Gastroesophageal sphincter (tissue), 3 donors: Measurements from ENCODE around the gene RBM14.

Source experiments
- EP300 ChIP-seq: sonication (generic); formaldehyde crosslinking; IDR thresholded peaks from one replicate; pipeline ENCODE4 v1.6.1; 2017; ENCODE audit warnings: antibody characterized with exemption, mild to moderate bottlenecking
- POLR2A ChIP-seq, 2 donors: fragments of 450-650 bp; IDR thresholded peaks; one replicate each; pipeline ENCODE4 v1.6.1; 2017; ENCODE audit warnings: antibody characterized with exemption in 2 of 2, mild to moderate bottlenecking in 2 of 2, moderate library complexity in 1 of 2
- POLR2AphosphoS5 ChIP-seq: sonication (generic); formaldehyde crosslinking; IDR thresholded peaks from one replicate; pipeline ENCODE4 v1.6.1; 2017; ENCODE audit warnings: antibody characterized with exemption
- TF ChIP-seq, protein P1 (sequence below), 4 experiments: fragments of 200-600 bp in 2 of 4; fragments of 450-650 bp in 2 of 4; sonication (generic) in 1 of 4; IDR thresholded peaks; one replicate each; pipeline ENCODE4 v1.5.1; 2017 to 2019; ENCODE audit warnings: antibody characterized with exemption in 4 of 4, mild to moderate bottlenecking in 2 of 4, moderate library complexity in 2 of 4

DNA sequence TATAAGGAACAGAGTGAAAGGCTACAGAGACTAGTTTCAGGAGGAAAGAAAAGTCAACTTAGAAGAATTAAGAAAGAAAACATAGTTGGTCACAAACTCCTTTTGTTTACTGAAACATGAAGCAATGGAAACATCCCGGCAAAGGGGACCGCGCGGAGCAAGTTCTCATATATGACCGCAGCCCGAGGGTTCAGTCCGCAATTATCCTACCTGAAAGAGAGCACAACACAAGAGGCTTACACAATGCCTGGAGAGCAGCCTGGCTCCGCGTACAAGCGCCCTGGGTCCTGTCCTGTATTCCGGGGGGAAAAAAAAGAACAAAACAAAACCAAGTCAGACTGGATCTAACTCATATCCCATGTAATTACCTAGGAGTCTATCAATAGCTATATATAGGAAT lies 48.9 kb downstream of the RBM14 start:
- TF ChIP-seq POLR2AphosphoS5 (no peak), POLR2A (IDR thresholded peaks at IDR 0.05) (no peak), EP300 (no peak)
- TF ChIP-seq, protein P1, sequence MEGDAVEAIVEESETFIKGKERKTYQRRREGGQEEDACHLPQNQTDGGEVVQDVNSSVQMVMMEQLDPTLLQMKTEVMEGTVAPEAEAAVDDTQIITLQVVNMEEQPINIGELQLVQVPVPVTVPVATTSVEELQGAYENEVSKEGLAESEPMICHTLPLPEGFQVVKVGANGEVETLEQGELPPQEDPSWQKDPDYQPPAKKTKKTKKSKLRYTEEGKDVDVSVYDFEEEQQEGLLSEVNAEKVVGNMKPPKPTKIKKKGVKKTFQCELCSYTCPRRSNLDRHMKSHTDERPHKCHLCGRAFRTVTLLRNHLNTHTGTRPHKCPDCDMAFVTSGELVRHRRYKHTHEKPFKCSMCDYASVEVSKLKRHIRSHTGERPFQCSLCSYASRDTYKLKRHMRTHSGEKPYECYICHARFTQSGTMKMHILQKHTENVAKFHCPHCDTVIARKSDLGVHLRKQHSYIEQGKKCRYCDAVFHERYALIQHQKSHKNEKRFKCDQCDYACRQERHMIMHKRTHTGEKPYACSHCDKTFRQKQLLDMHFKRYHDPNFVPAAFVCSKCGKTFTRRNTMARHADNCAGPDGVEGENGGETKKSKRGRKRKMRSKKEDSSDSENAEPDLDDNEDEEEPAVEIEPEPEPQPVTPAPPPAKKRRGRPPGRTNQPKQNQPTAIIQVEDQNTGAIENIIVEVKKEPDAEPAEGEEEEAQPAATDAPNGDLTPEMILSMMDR (IDR thresholded peaks at IDR 0.05) = no peak
